ENCODE data around the gene PLCG2.

PLCG2 gene

DNA sequence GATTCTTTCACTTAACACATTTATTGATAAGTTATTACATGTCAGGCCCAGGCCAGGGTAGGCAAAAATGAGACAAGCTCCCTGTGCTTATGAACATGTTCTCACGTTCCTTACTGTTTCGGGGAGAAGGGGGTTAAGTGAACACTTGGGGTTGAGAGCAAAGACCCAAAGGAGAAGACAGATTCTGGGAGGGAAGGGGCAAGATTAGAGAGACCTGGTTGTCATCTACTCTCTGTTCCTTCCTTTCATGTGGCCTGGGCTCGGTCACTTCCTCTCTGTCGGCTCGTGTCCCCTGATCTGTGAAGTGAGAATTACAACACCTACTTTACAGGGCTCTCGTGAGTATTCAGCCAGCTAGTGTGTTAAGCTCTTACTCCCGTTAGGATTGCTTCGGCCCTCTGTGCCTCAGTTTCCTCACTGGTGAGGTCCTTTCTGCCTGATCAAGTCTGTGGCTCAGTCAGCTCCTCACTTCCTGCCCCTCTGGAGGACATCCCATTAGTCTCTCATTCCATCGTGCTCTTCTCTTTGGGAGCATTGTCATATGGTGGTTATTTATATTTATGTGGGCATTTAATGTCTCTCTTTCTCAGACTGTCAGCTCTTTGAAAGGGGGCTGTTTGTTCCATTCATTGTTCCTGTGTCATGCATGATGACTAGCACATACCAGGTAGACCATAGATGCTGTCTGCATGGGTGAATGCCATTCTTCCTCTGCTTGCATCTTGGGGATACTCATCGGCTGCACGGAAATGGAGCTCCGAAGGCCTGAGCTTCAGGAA is 38.9 kb downstream of the PLCG2 start:
- DNase-seq: no peak

DNA sequence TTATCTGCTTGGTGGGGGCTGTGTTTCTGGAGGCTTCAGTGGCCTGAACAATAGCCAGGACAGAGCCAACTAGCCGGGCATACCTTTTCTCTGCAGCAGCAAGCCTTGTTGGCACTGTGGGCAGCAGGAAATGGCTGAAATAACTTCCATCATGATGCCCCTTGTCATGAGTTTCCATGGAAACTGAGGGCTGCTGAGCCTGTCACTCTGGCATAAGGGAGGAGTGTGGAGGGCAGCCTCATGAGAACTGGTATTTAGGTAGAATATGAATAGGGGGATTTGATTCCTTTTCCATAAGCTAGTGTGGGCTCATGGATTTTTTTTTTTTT is 39.4 kb downstream of the PLCG2 start:
- no peak for DNase-seq

DNA sequence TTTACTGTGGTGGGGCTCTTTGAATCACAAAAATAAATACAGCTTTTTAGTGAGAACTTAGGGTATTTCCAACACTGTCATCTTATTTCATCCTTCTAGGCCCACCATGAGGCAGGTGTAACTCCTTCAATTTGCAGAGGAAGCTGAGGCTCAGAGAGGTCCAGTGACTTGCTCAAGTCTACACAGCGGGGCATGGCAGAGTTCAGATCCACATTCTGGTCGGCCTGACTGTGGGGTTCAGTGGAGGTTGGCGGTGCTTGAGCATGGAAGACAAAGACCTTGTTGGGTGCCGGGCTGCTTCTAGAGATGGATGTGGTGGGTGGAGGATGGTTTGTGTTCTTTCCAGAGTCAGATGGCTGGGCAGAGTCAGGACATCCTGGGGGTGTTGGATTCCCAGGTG is 39.8 kb downstream of the PLCG2 start:
- DNase-seq: no peak

DNA sequence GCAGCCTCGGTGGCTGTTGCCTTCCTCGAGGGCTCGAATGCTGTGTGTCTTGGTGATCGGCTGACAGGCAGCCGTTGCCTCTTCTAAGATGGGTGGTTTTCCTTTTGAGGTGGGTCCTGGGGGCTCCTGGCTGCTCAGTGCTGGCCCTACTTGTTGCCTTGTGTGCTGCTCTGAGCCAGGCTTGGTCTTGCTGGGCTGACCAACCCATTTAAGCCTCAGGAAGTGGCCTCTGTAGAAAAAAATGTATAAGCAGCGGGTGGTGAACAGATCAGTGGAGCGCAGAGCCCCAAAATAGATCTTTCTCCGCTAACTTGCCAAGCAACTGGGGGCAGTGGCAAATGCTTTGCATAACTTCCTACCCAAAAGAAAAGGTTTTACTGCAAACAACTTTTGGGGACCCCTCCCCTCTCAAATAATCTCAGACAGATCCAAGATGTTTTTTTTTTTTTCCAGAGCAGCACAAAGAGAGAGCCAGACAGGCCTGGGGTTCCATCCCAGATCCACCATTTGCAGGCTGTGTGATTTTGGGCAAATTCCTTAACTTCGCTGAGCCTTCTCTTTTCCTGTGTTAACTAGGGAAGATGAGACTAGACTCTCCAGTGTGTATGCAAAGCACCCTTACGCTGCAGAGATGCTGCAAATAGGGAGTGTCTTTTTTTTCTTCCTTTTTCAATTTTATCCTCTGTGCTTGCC is 42.5 kb downstream of the PLCG2 start:
- no peak for DNase-seq

DNA sequence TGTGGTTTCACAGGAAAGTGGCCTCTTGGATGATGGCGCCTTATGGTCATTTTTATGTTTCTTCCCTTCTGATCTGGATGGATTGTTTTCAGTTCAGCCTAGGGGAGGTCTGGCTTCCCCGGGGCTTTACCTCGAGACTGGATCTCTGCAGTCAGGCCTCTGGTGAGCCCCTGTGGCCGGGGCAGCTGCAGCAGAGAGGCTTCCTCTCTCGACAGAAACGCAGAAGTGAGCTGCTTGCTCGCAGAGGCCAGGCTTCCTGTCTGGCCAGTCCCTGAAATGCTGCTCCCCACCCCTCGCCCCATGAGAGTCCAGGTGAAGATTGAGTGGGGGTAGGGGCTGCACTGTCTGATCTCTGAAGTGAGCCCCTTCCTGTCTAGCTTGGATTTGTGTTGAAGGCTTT is 44.0 kb downstream of the PLCG2 start:
- no peak for DNase-seq

DNA sequence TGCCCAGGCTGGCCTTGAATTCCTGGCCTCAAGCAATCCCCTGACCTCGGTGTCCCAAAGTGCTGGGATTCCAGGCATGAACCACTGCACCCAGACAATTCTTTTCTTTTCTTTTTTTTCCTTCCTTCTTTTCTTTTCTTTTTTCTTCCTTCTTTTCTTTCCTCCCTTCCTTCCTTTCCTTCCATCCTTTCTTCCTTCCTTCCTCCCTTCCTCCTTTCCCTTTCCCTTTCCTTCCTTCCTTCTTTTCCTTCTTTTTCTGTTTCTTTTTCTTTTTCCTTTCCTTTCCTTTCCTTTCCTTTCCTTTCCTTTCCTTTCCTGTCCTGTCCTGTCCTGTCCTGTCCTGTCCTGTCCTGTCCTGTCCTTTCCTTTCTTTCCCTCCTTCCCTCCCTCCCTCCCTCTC is 44.6 kb downstream of the PLCG2 start:
- DNase-seq: no peak

DNA sequence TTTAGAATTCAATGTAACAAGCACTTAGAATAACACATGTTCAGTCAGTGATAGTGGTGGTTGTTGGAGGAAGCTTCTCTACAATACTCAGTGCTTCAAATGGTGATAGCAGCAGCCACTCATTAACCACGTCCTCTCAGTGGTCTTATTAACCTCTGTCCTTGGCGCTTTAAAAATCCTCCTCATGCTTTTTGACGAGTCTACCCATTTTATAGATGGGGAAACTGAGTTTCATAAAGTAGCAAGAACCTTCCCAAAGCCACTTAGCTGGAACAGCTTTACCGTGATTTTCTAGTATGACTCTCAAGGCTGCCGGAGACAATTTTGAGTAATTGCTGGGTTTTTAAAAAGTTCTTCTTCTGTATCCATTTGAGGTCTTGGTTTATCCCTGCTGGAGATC is 47.4 kb downstream of the PLCG2 start:
- no peak for DNase-seq

DNA sequence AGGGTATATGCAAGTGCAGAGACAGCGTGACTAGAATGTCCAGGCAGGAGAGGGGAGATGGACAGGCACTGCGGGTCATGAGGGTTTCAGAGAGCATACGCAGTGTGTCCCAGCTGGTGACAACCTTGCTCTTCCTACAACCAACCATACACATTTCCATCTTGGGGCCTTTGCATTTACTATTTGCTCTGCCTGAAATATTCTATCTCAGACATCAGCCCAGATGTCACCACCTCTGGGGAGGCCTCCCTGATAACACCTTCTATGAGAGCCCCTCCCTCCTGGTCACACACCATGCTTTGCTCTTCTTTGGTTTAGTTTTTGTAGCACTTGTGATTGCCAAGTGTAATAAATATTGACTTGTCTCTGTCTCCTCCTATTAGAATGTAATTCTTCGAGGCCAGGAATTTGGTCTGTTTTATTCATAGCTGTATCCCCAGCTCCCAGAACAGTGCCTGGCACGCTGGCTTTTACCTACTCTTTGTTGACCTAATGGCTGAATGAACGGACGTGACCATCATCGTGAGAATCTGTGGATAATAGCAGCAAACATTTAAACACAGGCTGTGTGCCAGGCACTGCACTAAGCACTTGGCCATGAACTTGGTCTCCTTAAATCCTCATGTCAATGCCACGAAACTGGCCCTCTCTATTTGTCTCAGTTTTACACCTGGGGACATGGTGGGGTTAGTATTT is 51.9 kb downstream of the PLCG2 start:
- no peak for DNase-seq

DNA sequence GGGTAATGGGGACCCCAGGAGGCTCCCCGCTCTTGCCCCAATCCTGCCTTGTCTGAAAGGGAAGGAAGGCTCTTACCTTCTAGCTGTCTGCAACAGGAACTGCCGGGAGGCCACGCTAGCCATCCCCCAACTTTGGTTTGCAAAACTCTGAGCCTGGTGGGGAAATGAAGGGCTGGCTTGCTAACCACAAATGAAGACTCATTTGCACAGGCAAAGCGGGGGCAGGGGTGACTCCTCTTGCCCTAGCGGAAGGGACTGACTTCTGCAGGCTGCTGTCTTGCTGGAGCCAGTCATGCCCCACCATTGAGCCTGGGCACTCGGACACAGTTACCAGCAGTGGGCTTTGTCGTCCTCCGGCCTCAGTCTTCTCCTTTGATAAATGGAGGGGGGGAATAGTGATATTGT is 52.6 kb downstream of the PLCG2 start:
- peak; percentile 72 for DNase-seq

DNA sequence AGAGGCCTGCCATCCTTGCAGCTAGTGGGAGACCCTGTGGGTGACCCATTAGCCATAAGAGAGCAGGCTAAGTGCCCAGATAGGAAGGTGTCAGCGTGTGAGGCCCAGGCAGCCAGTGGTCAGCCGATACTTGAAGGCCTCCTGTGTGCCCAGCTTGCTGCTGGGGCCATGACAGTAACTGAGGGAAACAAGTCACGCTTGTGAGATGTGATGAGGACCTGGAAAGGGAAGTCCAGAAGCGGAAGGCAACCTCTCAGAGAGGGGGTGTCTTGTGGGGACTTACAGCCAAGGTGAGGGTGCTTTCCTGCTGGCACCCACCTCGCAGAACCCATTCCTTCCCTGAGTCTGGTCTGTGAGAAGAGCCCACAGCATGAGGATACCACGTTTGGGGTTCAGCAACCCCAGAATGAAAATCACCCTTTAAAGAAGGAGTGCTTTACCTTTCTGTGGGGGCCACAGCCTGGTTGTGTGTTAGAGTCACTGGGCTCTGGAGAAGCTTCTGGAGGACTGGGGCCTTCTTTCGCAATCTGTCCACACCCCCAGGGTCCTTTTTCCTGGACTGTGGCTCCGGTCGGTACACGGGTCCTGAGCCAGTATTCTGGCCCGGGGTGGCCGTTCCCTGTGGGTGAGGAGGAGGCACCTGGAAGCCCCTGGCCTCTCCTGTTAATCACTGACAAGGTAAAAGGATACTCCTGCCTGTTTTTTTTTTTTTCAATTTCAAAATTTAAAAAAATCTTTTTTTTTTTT is 53.9 kb downstream of the PLCG2 start:
- no peak for DNase-seq

DNA sequence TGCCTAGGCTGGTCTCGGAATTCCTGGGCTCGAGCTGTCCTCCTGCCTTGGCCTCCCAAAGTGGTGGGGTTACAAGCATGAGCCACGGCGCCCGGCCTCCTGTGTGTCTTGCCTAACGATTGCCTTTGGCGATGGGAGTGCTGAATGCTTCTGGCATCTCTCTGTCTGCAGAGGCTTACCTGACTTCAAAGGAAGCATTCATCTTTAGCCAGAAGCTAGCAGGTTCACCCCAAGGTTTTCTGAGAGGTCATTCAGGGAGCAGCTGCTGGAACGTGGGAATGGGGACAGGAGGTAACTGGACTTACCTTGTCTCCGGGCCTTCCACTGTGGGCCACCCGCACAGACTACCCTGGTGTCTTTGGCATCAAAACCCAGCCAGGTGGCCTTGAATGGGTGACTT is 54.7 kb downstream of the PLCG2 start:
- no peak for DNase-seq

DNA sequence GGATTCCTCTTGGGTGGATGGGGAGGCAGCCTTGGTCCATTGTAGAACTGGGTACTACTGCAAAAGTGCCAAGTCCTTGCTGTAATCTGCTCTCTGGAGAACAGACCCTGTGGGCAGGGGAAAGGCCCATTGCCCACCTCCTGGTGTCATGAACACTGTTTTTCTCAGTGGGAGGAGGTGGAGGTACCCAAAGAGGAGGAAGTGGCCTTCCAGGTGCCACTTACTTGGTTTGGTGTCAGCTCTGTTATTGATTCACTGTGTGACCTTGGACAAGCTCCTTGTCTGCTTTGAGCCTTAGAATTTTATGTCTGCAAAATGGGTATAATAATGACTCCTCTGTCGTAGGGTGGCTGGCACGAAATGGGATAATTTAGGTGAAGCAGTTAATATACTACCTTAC is 55.8 kb downstream of the PLCG2 start:
- no peak for DNase-seq

DNA sequence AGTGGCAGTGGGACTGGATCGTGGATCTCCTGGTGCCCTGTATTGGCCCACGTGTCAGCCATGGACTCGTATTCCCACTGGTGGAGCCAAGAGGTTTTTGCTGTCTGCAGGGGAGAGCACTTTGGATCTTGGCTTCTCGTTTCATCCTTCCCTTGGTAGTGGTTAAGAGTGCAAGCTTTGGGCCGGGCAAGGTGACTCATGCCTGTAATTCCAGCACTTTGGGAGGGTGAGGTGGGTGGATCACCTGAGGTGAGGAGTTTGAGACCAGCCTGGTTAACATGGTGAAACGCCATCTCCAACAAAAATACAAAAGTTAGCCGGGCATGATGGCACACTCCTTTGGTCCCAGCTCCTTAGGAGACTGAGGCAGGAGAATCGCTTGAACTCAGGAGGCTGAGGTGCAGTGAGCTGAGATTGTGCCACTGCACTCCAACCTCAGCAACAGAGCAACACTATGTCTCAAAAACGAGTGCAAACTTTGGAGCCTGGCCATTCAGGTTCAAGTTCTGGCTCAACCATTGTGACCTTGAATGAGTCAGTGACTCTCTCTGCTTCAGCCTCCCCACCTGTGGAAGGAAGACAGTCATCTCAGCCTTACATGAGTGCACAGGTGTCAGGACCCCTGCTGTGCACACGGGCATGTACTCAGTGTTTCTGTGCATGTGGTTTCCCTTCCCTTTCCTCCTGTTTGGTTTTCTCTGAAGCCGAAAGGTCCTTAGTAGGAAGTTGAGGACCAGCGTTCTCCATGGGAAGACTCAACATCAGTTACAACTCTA is 57.4 kb downstream of the PLCG2 start:
- no peak for DNase-seq

DNA sequence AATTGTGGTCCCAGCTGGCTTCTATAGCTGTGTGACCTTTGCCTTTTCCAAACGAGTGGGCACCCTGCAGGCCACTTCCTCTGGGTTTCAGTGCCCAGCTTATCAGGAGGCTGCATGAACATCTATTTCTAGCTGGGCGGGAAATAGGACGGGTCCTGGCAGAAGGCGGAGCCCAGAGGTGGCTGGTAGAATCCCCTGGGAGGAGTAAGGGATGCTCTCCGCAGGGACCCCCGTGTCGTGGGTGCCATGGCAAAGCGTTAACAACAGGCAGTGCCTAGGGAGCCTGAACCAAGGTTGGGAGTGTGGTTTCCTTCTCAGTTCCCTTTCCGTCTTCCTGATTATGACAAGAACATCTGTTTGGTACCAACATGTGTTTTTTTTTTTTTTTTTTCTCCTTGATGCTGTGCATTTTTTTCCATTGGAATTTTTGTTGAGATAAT is 58.2 kb downstream of the PLCG2 start:
- no peak for DNase-seq

DNA sequence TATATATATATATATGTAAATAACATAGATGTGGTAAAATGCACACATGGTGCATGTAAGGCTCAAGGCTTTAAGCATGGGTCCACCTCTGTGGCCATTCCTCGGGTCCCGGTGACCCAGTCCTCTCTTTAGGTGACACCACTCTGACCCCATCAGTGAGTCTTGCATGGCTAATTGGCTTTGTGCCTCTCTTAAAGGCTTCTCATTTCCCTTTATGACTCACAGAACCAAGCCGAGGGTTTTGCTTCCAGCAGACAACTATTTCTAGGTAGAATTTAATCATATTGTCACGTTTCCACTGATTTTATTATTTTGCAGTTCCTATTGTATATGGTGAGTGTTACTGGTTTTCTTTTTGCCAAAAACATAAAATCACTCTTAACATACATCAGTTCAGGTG is 59.7 kb downstream of the PLCG2 start:
- DNase-seq: peak; percentile 34

DNA sequence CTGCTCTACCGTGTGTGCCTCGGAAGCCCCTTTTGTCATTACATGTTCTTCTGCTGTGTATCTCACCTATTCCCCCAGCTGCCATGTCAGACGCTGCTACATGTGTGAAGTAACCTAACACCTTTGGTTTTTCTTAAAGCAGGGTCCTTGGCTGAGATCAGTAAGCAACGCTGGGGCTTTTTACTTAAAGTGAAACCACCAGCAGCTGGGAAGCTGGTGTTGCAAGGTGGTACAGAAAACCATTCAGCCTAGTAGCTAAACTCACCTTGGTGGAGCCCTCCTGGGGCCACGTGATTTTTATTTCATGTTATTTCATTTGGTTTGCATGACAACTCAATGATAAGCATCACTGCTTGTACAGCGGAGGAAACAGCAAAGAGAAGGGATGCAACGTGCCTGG is 62.6 kb downstream of the PLCG2 start:
- DNase-seq: peak; percentile 43

DNA sequence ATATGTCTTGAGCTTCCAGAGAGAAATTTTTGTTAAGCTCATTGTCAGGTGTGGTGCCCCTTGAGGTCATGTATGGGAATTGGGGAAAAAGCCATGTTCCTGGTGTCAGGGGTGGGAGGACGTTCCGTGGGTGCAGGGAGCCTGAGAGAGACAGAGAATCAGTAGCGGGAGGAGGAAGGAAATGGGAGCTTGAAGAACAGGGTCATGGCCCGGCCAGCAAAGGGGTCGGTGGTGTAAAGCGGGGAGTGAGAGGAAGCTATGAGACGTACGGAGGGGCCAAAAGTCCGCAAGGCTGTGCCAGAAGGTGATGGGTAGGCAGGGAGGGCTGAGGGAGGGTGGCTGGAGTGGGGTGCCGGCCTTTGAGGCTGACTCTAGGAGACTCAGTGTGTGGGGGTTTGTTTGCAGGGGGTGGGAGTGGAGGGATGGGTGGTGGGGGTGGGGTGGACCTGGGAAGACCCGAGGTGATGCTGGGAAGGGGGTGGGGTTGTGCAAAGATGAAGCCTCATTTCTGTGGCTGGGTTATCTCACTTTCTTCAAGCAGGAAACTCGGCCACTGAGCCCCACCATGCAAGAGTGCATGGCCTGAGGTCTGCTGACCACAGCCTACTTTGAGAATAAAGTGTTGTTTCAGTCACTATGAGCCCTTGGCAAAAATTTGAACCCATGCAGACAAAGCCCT is 63.6 kb downstream of the PLCG2 start:
- DNase-seq: no peak

DNA sequence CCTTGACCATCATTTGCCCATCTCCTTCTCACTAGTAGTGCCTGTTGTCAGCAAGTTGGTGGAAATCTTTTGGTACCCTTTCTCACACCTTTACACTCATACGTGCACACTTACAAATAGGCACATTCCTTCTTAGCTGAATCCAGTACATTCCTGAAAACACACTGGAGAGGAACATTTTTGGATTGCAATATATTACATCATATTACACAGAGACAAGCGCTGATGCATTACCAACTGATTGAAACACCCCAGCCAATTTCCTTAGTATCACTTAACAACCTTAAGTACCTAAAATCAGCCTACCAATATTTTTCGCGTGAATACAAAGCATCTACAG is 64.1 kb downstream of the PLCG2 start:
- DNase-seq: no peak

DNA sequence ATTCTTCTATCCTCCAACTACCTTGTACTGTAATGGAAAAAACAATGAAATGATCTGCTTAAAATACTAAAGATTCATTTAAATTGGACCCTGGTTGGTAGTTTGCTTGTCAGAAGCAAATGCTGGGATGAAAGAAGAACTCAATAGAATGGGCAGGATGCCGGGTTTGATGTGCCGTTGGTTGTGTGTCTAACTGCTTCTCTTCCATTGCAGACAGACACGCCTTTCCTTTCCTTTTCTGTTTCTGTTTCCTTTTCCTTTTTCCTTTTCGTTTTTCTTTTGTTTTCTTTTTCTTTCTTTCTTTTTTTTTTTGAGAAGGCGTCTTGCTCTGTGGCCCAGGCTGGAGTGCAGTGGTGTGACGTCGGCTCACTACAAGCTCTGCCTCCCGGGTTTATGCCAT is 64.6 kb downstream of the PLCG2 start:
- DNase-seq: no peak

DNA sequence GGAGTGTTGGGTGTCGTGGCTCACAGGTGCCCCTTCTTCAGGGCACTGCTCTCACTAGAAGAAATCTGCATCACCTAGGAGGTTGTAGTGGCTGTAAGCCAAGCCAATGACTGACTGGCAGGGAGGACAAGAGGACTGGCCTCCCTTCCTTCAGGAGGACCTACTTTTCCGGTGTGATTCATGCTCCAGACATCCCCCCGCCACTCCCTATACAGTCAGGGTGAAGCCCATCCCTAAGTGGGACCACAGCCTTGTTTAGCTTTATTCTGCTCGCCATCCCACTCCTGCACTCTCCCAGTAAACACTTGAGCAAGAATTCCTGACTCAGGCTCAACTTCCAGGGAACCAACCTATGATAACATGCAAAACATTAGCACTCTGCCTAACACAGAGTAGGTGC is 67.0 kb downstream of the PLCG2 start:
- DNase-seq: no peak

DNA sequence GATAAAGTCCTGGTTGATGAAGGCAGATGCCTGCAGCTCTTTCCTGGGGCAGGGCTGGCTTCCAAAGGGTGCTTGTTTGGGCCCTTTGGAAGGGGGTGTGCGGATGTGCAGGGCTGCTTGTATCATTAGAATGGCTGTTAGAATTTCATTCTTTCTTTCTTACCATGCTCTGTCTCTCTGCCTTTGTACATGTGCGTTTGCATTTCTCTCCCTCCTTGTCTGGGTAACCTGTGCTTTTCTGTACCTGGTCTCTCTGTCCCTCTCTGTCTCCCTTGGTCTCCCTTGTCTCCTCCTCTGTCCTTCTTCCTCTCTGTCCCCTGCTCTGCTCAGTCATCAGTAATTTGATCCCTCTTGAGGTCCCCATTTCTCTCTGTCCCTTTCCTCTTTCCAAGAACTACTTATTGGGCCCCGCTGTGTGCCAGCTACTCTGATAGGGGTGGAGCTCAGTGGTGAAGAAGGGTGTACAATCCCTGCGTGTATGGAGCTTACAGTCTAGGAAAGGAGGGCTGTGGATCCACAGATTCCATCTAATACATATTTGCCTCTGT is 69.3 kb downstream of the PLCG2 start:
- no peak for DNase-seq

Data from activated CD4-positive, alpha-beta T cell treated with anti-CD3 and anti-CD28 coated beads, Interleukin-2, Interleukin-6, amounts not matched to agents 100 ng/mL and 50 ng/mL, durations not matched to agents 16 hours and 8 hours (primary cell).